Liver (tissue), 9 donors: ENCODE measurements around the gene ILDR1. TPM values are rescaled to one million over a fixed set of nuclear protein-coding genes. Genes with fewer than 3 reads are reported as not detected.

Experiments
- DNase-seq: peaks from one replicate; pipeline ENCODE4 v3.0.0-alpha.2; 2017; ENCODE audit warnings: low spot score
- H3K27ac ChIP-seq, 2 donors: one replicate each; pipeline ENCODE4 v1.7.0; 2013; ENCODE audit warnings: inconsistent platforms in 2 of 2, low read length in 2 of 2, control low read depth in 1 of 2, low read depth in 1 of 2, mild to moderate bottlenecking in 1 of 2
- H3K27me3 ChIP-seq, 4 donors: one replicate each; pipeline versions ENCODE4 v1.6.1 to v1.7.0; 2013; ENCODE audit warnings: low read length in 3 of 4, inconsistent platforms in 1 of 4, mild to moderate bottlenecking in 1 of 4, moderate library complexity in 1 of 4; ENCODE audit not compliant: control insufficient read depth in 4 of 4, insufficient read depth in 4 of 4
- H3K36me3 ChIP-seq, 4 donors: one replicate each; pipeline versions ENCODE4 v1.6.1 to v1.7.0; 2013; ENCODE audit warnings: low read length in 3 of 4, mild to moderate bottlenecking in 3 of 4, low read depth in 1 of 4, moderate library complexity in 1 of 4; ENCODE audit not compliant: control insufficient read depth in 4 of 4, insufficient read depth in 3 of 4
- H3K4me1 ChIP-seq, 4 donors: one replicate each; pipeline versions ENCODE4 v1.6.1 to v1.7.0; 2013; ENCODE audit warnings: low read length in 3 of 4, mild to moderate bottlenecking in 3 of 4, moderate library complexity in 1 of 4; ENCODE audit not compliant: control insufficient read depth in 4 of 4, insufficient read depth in 4 of 4
- H3K4me3 ChIP-seq, 3 donors: one replicate each; pipeline versions ENCODE4 v1.6.1 to v1.7.0; 2013; ENCODE audit warnings: low read length in 3 of 3, control low read depth in 1 of 3, low read depth in 1 of 3, mild to moderate bottlenecking in 1 of 3
- H3K9ac ChIP-seq, 2 donors: one replicate each; pipeline ENCODE4 v1.7.0; 2013; ENCODE audit warnings: low read length in 2 of 2, mild to moderate bottlenecking in 2 of 2, moderate library complexity in 2 of 2, control low read depth in 1 of 2, low read depth in 1 of 2
- H3K9me3 ChIP-seq, 4 donors: one replicate each; pipeline versions ENCODE4 v1.6.1 to v1.7.0; 2013; ENCODE audit warnings: low read length in 3 of 4; ENCODE audit not compliant: control insufficient read depth in 4 of 4
- EGR1 ChIP-seq, 2 donors: IDR thresholded peaks; 2 replicates each; pipeline ENCODE4 v1.6.1; 2016 to 2018; ENCODE audit warnings: antibody characterized with exemption in 2 of 2, low read depth in 2 of 2
- FOXA1 ChIP-seq: IDR thresholded peaks from 2 replicates; pipeline ENCODE4 v1.6.1; 2016; ENCODE audit warnings: antibody characterized with exemption
- FOXA2 ChIP-seq: IDR thresholded peaks from 2 replicates; pipeline ENCODE4 v1.6.1; 2016; ENCODE audit warnings: antibody characterized with exemption
- GABPA ChIP-seq, 2 donors: IDR thresholded peaks in 1 of 2; conservative IDR thresholded peaks in 1 of 2; 2 replicates each; pipeline ENCODE4 v1.6.1; 2016; ENCODE audit warnings: antibody characterized with exemption in 2 of 2, mild to moderate bottlenecking in 1 of 2, moderate library complexity in 1 of 2
- HNF4A ChIP-seq, 2 donors: conservative IDR thresholded peaks; 2 replicates each; pipeline ENCODE4 v1.6.1; 2016; ENCODE audit warnings: antibody characterized with exemption in 2 of 2, mild to moderate bottlenecking in 2 of 2
- HNF4G ChIP-seq: IDR thresholded peaks from 2 replicates; pipeline ENCODE4 v1.6.1; 2016; ENCODE audit warnings: antibody characterized with exemption
- JUND ChIP-seq, 2 donors: IDR thresholded peaks; 2 replicates each; pipeline ENCODE4 v1.6.1; 2016; ENCODE audit warnings: antibody characterized with exemption in 2 of 2
- NR2F2 ChIP-seq: IDR thresholded peaks from 2 replicates; pipeline ENCODE4 v1.6.1; 2016; ENCODE audit warnings: antibody characterized with exemption
- RXRA ChIP-seq, 2 donors: IDR thresholded peaks; 2 replicates each; pipeline ENCODE4 v1.6.1; 2017 to 2018; ENCODE audit warnings: antibody characterized with exemption in 2 of 2, mild to moderate bottlenecking in 1 of 2
- SP1 ChIP-seq: IDR thresholded peaks from 2 replicates; pipeline ENCODE4 v1.6.1; 2018; ENCODE audit warnings: antibody characterized with exemption, mild to moderate bottlenecking
- TAF1 ChIP-seq: conservative IDR thresholded peaks from 2 replicates; pipeline ENCODE4 v1.6.1; 2016; ENCODE audit warnings: antibody characterized with exemption, mild to moderate bottlenecking
- YY1 ChIP-seq: IDR thresholded peaks from 2 replicates; pipeline ENCODE4 v1.6.1; 2016; ENCODE audit warnings: antibody characterized with exemption, mild to moderate bottlenecking
- WGBS: extraction: QIAGEN DNeasy Blood & Tissue Kit; methylation state at CpG from one replicate; pipeline ENCODE4 v1.1.7; 2013; 5-methylcytosine and 5-hydroxymethylcytosine counted together
- polyA plus RNA-seq, 2 donors: library from polyadenylated mRNA; stranded (reverse) in 1 of 2; unstranded in 1 of 2; fragments of 200-250 nt in 1 of 2; fragments of >200 nt in 1 of 2; fragmentation: Nextera tagmentation in 1 of 2; extraction: Ambion mirVana in 1 of 2; gene quantifications; one replicate each; pipeline versions ENCODE4 v1.2.1 to v1.2.3, GENCODE V29; 2013 to 2015
- total RNA-seq, 2 donors: library from RNA; depleted of rRNA; stranded (reverse); fragments of >200 nt; gene quantifications; one replicate each; pipeline ENCODE4 v1.2.3, GENCODE V29; 2014
- TF ChIP-seq, protein P1 (sequence below): IDR thresholded peaks from 2 replicates; pipeline ENCODE4 v1.6.1; 2016; ENCODE audit warnings: antibody characterized with exemption
- TF ChIP-seq, protein P2 (sequence below): IDR thresholded peaks from 2 replicates; pipeline ENCODE4 v1.6.1; 2016; ENCODE audit warnings: antibody characterized with exemption
- TF ChIP-seq, protein P3 (sequence below): IDR thresholded peaks from 2 replicates; pipeline ENCODE4 v1.6.1; 2016; ENCODE audit warnings: antibody characterized with exemption
- TF ChIP-seq, protein P4 (sequence below): fragments of 150-350 bp; IDR thresholded peaks from 2 replicates; pipeline ENCODE4 v1.5.1; 2017; ENCODE audit warnings: improper control_type of control experiment, low read depth, low read length; ENCODE audit not compliant: missing input control
- TF ChIP-seq, protein P5 (sequence below): IDR thresholded peaks from 2 replicates; pipeline ENCODE4 v1.6.1; 2016; ENCODE audit warnings: antibody characterized with exemption, mild to moderate bottlenecking
- donor health status: healthy.
- donor health status: healthy.
- donor health status: healthy.
- donor health status: healthy.
- donor health status: healthy.

ILDR1 gene
- total and polyA plus RNA-seq, 4 donors = 0.07 to 1.7 (median 0.19) TPM

DNA sequence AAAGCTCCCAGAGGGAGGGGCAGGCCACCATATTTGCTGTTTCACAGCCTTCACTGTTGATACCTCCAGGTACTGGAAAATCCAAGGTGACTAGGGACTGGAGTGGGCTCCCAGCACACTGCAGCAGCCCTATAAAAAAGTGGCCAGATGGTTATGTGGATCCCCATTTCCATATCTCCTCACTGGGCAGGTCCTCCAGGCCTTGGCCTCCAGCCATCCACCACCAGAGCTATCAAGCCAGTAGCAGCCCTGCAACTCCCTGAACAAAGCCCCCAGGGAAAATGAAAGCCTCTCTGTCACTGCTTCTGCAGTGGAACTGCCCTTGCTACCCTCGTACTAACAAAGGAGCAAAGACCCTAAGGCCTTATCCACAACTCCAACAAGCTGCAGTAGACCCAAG, 58.4 kb downstream of the ILDR1 start:
- no peak for DNase-seq
- Histone ChIP-seq H3K27me3 (no peaks in the 10 kb centered on the region), H3K27ac (no peak overlapping the region), H3K4me1 (no peaks in the 10 kb centered on the region), H3K9me3 (peaks cover 0 to 8% (median 0%) of the 10 kb centered on the region in 4 donors), H3K9ac (no peak overlapping the region), H3K36me3 (no peaks in the 10 kb centered on the region), H3K4me3 (no peak overlapping the region)
- TF ChIP-seq, protein P1, sequence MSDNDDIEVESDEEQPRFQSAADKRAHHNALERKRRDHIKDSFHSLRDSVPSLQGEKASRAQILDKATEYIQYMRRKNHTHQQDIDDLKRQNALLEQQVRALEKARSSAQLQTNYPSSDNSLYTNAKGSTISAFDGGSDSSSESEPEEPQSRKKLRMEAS = no peak
- TF ChIP-seq FOXA1 (no peak), SP1 (no peak), TAF1 (no peak), NR2F2 (no peak), FOXA2 (no peak), EGR1 (IDR thresholded peaks at IDR 0.05; ENCODE audit: low read depth in 2 of 2) (no peak)
- TF ChIP-seq, protein P2, sequence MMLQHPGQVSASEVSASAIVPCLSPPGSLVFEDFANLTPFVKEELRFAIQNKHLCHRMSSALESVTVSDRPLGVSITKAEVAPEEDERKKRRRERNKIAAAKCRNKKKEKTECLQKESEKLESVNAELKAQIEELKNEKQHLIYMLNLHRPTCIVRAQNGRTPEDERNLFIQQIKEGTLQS = no peak
- TF ChIP-seq, protein P3, sequence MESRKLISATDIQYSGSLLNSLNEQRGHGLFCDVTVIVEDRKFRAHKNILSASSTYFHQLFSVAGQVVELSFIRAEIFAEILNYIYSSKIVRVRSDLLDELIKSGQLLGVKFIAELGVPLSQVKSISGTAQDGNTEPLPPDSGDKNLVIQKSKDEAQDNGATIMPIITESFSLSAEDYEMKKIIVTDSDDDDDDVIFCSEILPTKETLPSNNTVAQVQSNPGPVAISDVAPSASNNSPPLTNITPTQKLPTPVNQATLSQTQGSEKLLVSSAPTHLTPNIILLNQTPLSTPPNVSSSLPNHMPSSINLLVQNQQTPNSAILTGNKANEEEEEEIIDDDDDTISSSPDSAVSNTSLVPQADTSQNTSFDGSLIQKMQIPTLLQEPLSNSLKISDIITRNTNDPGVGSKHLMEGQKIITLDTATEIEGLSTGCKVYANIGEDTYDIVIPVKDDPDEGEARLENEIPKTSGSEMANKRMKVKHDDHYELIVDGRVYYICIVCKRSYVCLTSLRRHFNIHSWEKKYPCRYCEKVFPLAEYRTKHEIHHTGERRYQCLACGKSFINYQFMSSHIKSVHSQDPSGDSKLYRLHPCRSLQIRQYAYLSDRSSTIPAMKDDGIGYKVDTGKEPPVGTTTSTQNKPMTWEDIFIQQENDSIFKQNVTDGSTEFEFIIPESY = no peak
- 68% methylated on average over 1 of the region's 1 CpG for WGBS

DNA sequence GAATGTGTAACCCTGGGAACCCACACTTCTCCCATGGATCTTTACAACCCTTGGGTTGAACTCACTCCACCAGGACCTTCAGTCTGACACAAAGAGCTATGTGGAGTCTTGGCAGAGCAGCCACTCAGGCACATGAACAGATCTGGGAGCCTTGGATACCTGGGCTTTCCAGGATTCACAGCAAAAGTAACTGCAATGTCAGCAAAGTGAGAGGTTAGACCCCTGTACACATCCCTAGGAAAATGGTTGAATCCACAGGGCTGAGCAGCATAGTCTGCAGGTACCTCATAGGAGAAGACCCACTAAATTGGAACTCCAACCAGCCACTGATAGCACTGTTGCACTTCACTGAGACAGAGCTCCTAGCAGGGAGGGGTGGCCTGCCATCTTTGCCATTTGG, 59.6 kb downstream of the ILDR1 start:
- Histone ChIP-seq H3K9ac (no peak overlapping the region), H3K27me3 (no peaks in the 10 kb centered on the region), H3K27ac (no peak overlapping the region), H3K36me3 (no peaks in the 10 kb centered on the region), H3K9me3 (peaks cover 0 to 8% (median 0%) of the 10 kb centered on the region in 4 donors), H3K4me3 (no peak overlapping the region), H3K4me1 (no peaks in the 10 kb centered on the region)
- no peak for DNase-seq
- TF ChIP-seq HNF4G (no peak), RXRA (IDR thresholded peaks at IDR 0.05) (no peak), FOXA1 (no peak), HNF4A (conservative IDR thresholded peaks at IDR 0.05) (no peak), GABPA (IDR thresholded peaks at IDR 0.05 in 1 of 2, conservative IDR thresholded peaks at IDR 0.05 in 1 of 2) (no peak), JUND (IDR thresholded peaks at IDR 0.05) (no peak), NR2F2 (no peak), EGR1 (IDR thresholded peaks at IDR 0.05; ENCODE audit: low read depth in 2 of 2) (no peak), FOXA2 (no peak), YY1 (no peak), SP1 (no peak)
- TF ChIP-seq, protein P3 = no peak
- TF ChIP-seq, protein P4, sequence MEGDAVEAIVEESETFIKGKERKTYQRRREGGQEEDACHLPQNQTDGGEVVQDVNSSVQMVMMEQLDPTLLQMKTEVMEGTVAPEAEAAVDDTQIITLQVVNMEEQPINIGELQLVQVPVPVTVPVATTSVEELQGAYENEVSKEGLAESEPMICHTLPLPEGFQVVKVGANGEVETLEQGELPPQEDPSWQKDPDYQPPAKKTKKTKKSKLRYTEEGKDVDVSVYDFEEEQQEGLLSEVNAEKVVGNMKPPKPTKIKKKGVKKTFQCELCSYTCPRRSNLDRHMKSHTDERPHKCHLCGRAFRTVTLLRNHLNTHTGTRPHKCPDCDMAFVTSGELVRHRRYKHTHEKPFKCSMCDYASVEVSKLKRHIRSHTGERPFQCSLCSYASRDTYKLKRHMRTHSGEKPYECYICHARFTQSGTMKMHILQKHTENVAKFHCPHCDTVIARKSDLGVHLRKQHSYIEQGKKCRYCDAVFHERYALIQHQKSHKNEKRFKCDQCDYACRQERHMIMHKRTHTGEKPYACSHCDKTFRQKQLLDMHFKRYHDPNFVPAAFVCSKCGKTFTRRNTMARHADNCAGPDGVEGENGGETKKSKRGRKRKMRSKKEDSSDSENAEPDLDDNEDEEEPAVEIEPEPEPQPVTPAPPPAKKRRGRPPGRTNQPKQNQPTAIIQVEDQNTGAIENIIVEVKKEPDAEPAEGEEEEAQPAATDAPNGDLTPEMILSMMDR = no peak
- TF ChIP-seq, protein P1 = no peak
- TF ChIP-seq, protein P5, sequence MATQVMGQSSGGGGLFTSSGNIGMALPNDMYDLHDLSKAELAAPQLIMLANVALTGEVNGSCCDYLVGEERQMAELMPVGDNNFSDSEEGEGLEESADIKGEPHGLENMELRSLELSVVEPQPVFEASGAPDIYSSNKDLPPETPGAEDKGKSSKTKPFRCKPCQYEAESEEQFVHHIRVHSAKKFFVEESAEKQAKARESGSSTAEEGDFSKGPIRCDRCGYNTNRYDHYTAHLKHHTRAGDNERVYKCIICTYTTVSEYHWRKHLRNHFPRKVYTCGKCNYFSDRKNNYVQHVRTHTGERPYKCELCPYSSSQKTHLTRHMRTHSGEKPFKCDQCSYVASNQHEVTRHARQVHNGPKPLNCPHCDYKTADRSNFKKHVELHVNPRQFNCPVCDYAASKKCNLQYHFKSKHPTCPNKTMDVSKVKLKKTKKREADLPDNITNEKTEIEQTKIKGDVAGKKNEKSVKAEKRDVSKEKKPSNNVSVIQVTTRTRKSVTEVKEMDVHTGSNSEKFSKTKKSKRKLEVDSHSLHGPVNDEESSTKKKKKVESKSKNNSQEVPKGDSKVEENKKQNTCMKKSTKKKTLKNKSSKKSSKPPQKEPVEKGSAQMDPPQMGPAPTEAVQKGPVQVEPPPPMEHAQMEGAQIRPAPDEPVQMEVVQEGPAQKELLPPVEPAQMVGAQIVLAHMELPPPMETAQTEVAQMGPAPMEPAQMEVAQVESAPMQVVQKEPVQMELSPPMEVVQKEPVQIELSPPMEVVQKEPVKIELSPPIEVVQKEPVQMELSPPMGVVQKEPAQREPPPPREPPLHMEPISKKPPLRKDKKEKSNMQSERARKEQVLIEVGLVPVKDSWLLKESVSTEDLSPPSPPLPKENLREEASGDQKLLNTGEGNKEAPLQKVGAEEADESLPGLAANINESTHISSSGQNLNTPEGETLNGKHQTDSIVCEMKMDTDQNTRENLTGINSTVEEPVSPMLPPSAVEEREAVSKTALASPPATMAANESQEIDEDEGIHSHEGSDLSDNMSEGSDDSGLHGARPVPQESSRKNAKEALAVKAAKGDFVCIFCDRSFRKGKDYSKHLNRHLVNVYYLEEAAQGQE = no peak
